Body of pancreas (tissue), 4 donors: ENCODE results near the gene ARHGAP22. TPM values are rescaled to one million over a fixed set of nuclear protein-coding genes. Genes with fewer than 3 reads are reported as not detected.

Experiments used
- ATAC-seq: fragments of 150-250 bp; one replicate; pipeline ENCODE4 v1.9.1; 2016
- DNase-seq, 4 donors: peaks; one replicate each; pipeline ENCODE4 v3.0.0-alpha.2; 2019
- H3K27ac ChIP-seq, 4 donors: fragments of 200-600 bp; sonication (generic); 1 replicate in 3 of 4; 2 replicates in 1 of 4; pipeline versions ENCODE4 v1.5.1 to v1.6.1; 2016 to 2019; ENCODE audit warnings: mild to moderate bottlenecking in 1 of 4, mixed read lengths in 1 of 4, moderate library complexity in 1 of 4
- H3K27me3 ChIP-seq, 2 donors: fragments of 200-600 bp; sonication (generic); one replicate each; pipeline ENCODE4 v1.6.0; 2016; ENCODE audit warnings: mild to moderate bottlenecking in 1 of 2
- H3K36me3 ChIP-seq, 2 donors: fragments of 200-600 bp; sonication (generic); replicated peaks in 1 of 2; 2 replicates each; pipeline ENCODE4 v1.5.1; 2016; ENCODE audit warnings: low read depth in 2 of 2; ENCODE audit not compliant: insufficient read depth in 1 of 2
- H3K4me1 ChIP-seq: fragments of 200-600 bp; sonication (generic); one replicate; pipeline ENCODE4 v1.6.0; 2016
- H3K4me3 ChIP-seq, 2 donors: fragments of 200-600 bp; sonication (generic); 1 replicate in 1 of 2; 2 replicates in 1 of 2; pipeline ENCODE4 v1.5.1; 2016 to 2019
- H3K9me3 ChIP-seq, 3 donors: fragments of 200-600 bp; sonication (generic); 1 replicate in 2 of 3; 2 replicates in 1 of 3; pipeline ENCODE4 v1.5.1; 2016
- CTCF ChIP-seq, 7 experiments: fragments of 450-650 bp in 4 of 7; fragments of 200-600 bp in 3 of 7; sonication (generic) in 3 of 7; IDR thresholded peaks; one replicate each; pipeline ENCODE4 v1.5.1; 2016 to 2019; ENCODE audit warnings: antibody characterized with exemption in 7 of 7
- POLR2A ChIP-seq, 3 donors: fragments of 450-650 bp; IDR thresholded peaks; one replicate each; pipeline ENCODE4 v1.6.1; 2016; ENCODE audit warnings: antibody characterized with exemption in 3 of 3, mild to moderate bottlenecking in 2 of 3
- WGBS, 2 donors: methylation state at CpG; one replicate each; pipeline ENCODE4 v1.1.5; 2017; 5-methylcytosine and 5-hydroxymethylcytosine counted together
- intact Hi-C: fragments of 100-400 bp; cut with DNase I; formaldehyde crosslinking; loops from one replicate; pipeline ENCODE4 v1.15.1; 2023
- total RNA-seq, 2 donors: library from RNA; depleted of rRNA; stranded (reverse); fragments of >200 nt; gene quantifications; one replicate each; pipeline ENCODE4 v1.1.0, GENCODE V29; 2016

Gene ARHGAP22
- total RNA-seq, 2 donors from 2014 or later, result 1.6 to 4.6 TPM

GRCh38 chr10:48579251-48579960 is 25.5 kb downstream of the ARHGAP22 start:
- no peaks in the 10 kb centered on the region for H3K36me3 ChIP-seq
- no peaks in the 10 kb centered on the region for H3K27me3 ChIP-seq
- intact Hi-C loops, result no loop called here
- WGBS, 2 donors, result 59 to 61% methylated on average over 8 of the region's 8 CpGs
- no peak for DNase-seq
- H3K9me3 ChIP-seq, result no peaks in the 10 kb centered on the region
- TF ChIP-seq POLR2A (IDR thresholded peaks at IDR 0.05) (no peak), CTCF (IDR thresholded peaks at IDR 0.05) (no peak)
- H3K4me3 ChIP-seq, result no peak overlapping the region
- H3K27ac ChIP-seq, result no peak overlapping the region
- no peak for ATAC-seq
- no peaks in the 10 kb centered on the region for H3K4me1 ChIP-seq

GRCh38 chr10:48577158-48577557 is 27.7 kb downstream of the ARHGAP22 start:
- DNase-seq, result peak in 1 of 4 donors; percentile 25
- Histone ChIP-seq H3K36me3 (no peaks in the 10 kb centered on the region), H3K4me3 (no peak overlapping the region), H3K27ac (no peak overlapping the region), H3K4me1 (no peaks in the 10 kb centered on the region), H3K27me3 (no peaks in the 10 kb centered on the region), H3K9me3 (no peaks in the 10 kb centered on the region)
- no peak for ATAC-seq
- 66 to 81% methylated on average over 5 of the region's 5 CpGs for WGBS, 2 donors
- intact Hi-C loops, result no loop called here
- TF ChIP-seq CTCF (IDR thresholded peaks at IDR 0.05), result no peak
- TF ChIP-seq POLR2A (IDR thresholded peaks at IDR 0.05), result no peak

- no peaks in the 10 kb centered on the region for H3K36me3 ChIP-seq
- DNase-seq (no peak), ATAC-seq (no peak)
- no peaks in the 10 kb centered on the region for H3K9me3 ChIP-seq
- H3K27me3 ChIP-seq, result no peaks in the 10 kb centered on the region
- no peak overlapping the region for H3K4me3 ChIP-seq
- TF ChIP-seq POLR2A (IDR thresholded peaks at IDR 0.05), result no peak
- no peak for TF ChIP-seq CTCF (IDR thresholded peaks at IDR 0.05)
- H3K27ac ChIP-seq, result no peak overlapping the region
- intact Hi-C loops, result no loop called here
- H3K4me1 ChIP-seq, result no peaks in the 10 kb centered on the region
- WGBS, 2 donors, result 55 to 82% methylated on average over 2 of the region's 2 CpGs
These were observed 28.4 kb downstream of the ARHGAP22 start for GRCh38 chr10:48576501-48576900.

GRCh38 chr10:48575901-48576300 is 29.0 kb downstream of the ARHGAP22 start:
- Histone ChIP-seq H3K9me3 (no peaks in the 10 kb centered on the region), H3K4me1 (no peaks in the 10 kb centered on the region), H3K36me3 (no peaks in the 10 kb centered on the region), H3K27ac (no peak overlapping the region), H3K4me3 (no peak overlapping the region), H3K27me3 (no peaks in the 10 kb centered on the region)
- 84 to 87% methylated on average over 4 of the region's 4 CpGs for WGBS, 2 donors
- intact Hi-C loops, result no loop called here
- no peak for DNase-seq
- no peak for TF ChIP-seq CTCF (IDR thresholded peaks at IDR 0.05)
- TF ChIP-seq POLR2A (IDR thresholded peaks at IDR 0.05), result no peak
- ATAC-seq, result no peak

GRCh38 chr10:48574817-48575380 is 30.0 kb downstream of the ARHGAP22 start:
- 74 to 75% methylated on average over 6 of the region's 6 CpGs for WGBS, 2 donors
- H3K27ac ChIP-seq, result no peak overlapping the region
- DNase-seq, result no peak
- intact Hi-C loops, result no loop called here
- H3K4me3 ChIP-seq, result no peak overlapping the region
- no peaks in the 10 kb centered on the region for H3K4me1 ChIP-seq
- H3K27me3 ChIP-seq, result no peaks in the 10 kb centered on the region
- no peak for TF ChIP-seq CTCF (IDR thresholded peaks at IDR 0.05)
- no peaks in the 10 kb centered on the region for H3K9me3 ChIP-seq
- H3K36me3 ChIP-seq, result no peaks in the 10 kb centered on the region
- ATAC-seq, result no peak
